ENCODE measurements around the gene SENP5. TPM values are rescaled to one million over a fixed set of nuclear protein-coding genes. Genes with fewer than 3 reads are reported as not detected.
A peak's percentile ranks its signal among the peaks of the same experiment; 100 is the strongest.
"Not testable (repeated sequence)": the region's sequence is repeated elsewhere in the genome, so short reads cannot be mapped to it uniquely, and the experiment has no call there.

The SENP5 gene
- polyA plus RNA-seq, 1 experiment: 18.3 TPM

- DNase-seq (ENCODE audit: low read depth, low spot score): no peak
- ChIA-PET POLR2A (no interaction called here), CTCF (no interaction called here)
- Histone ChIP-seq H3K4me3 (ENCODE audit: low read depth, low read length) (no peak overlapping the region), H3K27me3 (ENCODE audit: control insufficient read depth, insufficient read depth, low read length) (no peaks in the 10 kb centered on the region), H3K9me3 (ENCODE audit: control insufficient read depth, insufficient read depth, low read length) (peaks cover 9% of the 10 kb centered on the region; the same call in 1 of the 2 replicates), H3K27ac (ENCODE audit: low read depth, low read length) (no peak overlapping the region)
- TF ChIP-seq, protein P1, sequence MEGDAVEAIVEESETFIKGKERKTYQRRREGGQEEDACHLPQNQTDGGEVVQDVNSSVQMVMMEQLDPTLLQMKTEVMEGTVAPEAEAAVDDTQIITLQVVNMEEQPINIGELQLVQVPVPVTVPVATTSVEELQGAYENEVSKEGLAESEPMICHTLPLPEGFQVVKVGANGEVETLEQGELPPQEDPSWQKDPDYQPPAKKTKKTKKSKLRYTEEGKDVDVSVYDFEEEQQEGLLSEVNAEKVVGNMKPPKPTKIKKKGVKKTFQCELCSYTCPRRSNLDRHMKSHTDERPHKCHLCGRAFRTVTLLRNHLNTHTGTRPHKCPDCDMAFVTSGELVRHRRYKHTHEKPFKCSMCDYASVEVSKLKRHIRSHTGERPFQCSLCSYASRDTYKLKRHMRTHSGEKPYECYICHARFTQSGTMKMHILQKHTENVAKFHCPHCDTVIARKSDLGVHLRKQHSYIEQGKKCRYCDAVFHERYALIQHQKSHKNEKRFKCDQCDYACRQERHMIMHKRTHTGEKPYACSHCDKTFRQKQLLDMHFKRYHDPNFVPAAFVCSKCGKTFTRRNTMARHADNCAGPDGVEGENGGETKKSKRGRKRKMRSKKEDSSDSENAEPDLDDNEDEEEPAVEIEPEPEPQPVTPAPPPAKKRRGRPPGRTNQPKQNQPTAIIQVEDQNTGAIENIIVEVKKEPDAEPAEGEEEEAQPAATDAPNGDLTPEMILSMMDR (IDR thresholded peaks at IDR 0.05; ENCODE audit: low read depth, low read length): no peak
Measured at GRCh38 chr3:196849180-196849741, 18.5 kb upstream of the SENP5 start.

- DNase-seq (ENCODE audit: low read depth, low spot score); CTCF ChIA-PET; H3K27me3 ChIP-seq (ENCODE audit: control insufficient read depth, insufficient read depth, low read length); H3K9me3 ChIP-seq (ENCODE audit: control insufficient read depth, insufficient read depth, low read length); H3K4me3 ChIP-seq (ENCODE audit: low read depth, low read length); H3K27ac ChIP-seq (ENCODE audit: low read depth, low read length): not testable (repeated sequence)
- POLR2A ChIA-PET: interaction anchor here (0.7 kb wide), 1 partner anchor 48 kb away, joined by 3 read pairs; no protein-coding TSS in a partner anchor
Measured at GRCh38 chr3:196863000-196863399, 4.7 kb upstream of the SENP5 start.

- Histone ChIP-seq H3K27me3 (ENCODE audit: control insufficient read depth, insufficient read depth, low read length) (no peaks in the 10 kb centered on the region), H3K4me3 (ENCODE audit: low read depth, low read length) (peak overlapping the region; percentile 69), H3K9me3 (ENCODE audit: control insufficient read depth, insufficient read depth, low read length) (peaks cover 8% of the 10 kb centered on the region), H3K27ac (ENCODE audit: low read depth, low read length) (peak overlapping the region; percentile 82)
- TF ChIP-seq, protein P1 (IDR thresholded peaks at IDR 0.05; ENCODE audit: low read depth, low read length): no peak
- POLR2A ChIA-PET: interaction anchor here (0.6 to 1.6 kb wide), 4 partner anchors 10 to 464 kb away, joined by 5 to 11 read pairs (median 9); partner anchors contain the start of genes NCBP2 and PAK2
- no peak for DNase-seq (ENCODE audit: low read depth, low spot score)
- CTCF ChIA-PET: interaction anchor here (1.2 kb wide), 1 partner anchor 104 kb away, joined by 3 read pairs; no protein-coding TSS in a partner anchor
Measured at GRCh38 chr3:196867155-196867506, 589 bp upstream of the SENP5 start.

- CTCF ChIA-PET: interaction anchor here (0.6 to 1.2 kb wide), 3 partner anchors 102 to 183 kb away, joined by 3 to 6 read pairs (median 3); no protein-coding TSS in a partner anchor
- TF ChIP-seq, protein P1 (IDR thresholded peaks at IDR 0.05; ENCODE audit: low read depth, low read length): no peak
- Histone ChIP-seq H3K27ac (ENCODE audit: low read depth, low read length) (peak overlapping the region; percentile 70), H3K9me3 (ENCODE audit: control insufficient read depth, insufficient read depth, low read length) (peaks cover 5% of the 10 kb centered on the region), H3K27me3 (ENCODE audit: control insufficient read depth, insufficient read depth, low read length) (no peaks in the 10 kb centered on the region), H3K4me3 (ENCODE audit: low read depth, low read length) (peak overlapping the region; percentile 88)
- no peak for DNase-seq (ENCODE audit: low read depth, low spot score)
- POLR2A ChIA-PET: interaction anchor here (0.6 to 1.6 kb wide), 6 partner anchors 11 to 300 kb away, joined by 3 to 11 read pairs (median 8); partner anchors contain the start of genes FBXO45, NCBP2, PAK2 and WDR53
Measured at GRCh38 chr3:196868297-196868661, 559 bp downstream of the SENP5 start.

- TF ChIP-seq, protein P1 (IDR thresholded peaks at IDR 0.05; ENCODE audit: low read depth, low read length): no peak
- no peak overlapping the region for H3K4me3 ChIP-seq (ENCODE audit: low read depth, low read length)
- DNase-seq (ENCODE audit: low read depth, low spot score): peak; percentile 16
- no peaks in the 10 kb centered on the region for H3K27me3 ChIP-seq (ENCODE audit: control insufficient read depth, insufficient read depth, low read length)
- CTCF ChIA-PET: interaction anchor here (0.7 kb wide), 1 partner anchor 8 kb away, joined by 4 read pairs; no protein-coding TSS in a partner anchor
- POLR2A ChIA-PET: interaction anchor here (0.6 to 1.0 kb wide), 2 partner anchors 133 to 177 kb away, joined by 3 read pairs; partner anchors contain the start of gene PAK2
- H3K9me3 ChIP-seq (ENCODE audit: control insufficient read depth, insufficient read depth, low read length): no peaks in the 10 kb centered on the region
- H3K27ac ChIP-seq (ENCODE audit: low read depth, low read length): peak overlapping the region; percentile 48
Measured at GRCh38 chr3:196872316-196872715, 4.6 kb downstream of the SENP5 start.

GRCh38 chr3:196874511-196875094 is 6.9 kb downstream of the SENP5 start:
- H3K27me3 ChIP-seq (ENCODE audit: control insufficient read depth, insufficient read depth, low read length); H3K27ac ChIP-seq (ENCODE audit: low read depth, low read length); H3K4me3 ChIP-seq (ENCODE audit: low read depth, low read length); POLR2A ChIA-PET; H3K9me3 ChIP-seq (ENCODE audit: control insufficient read depth, insufficient read depth, low read length); CTCF ChIA-PET; DNase-seq (ENCODE audit: low read depth, low spot score): not testable (repeated sequence)

All from AG04450 (cell line).